HepG2 (cell line): ENCODE measurements around the gene RMND5A. TPM values are rescaled to one million over a fixed set of nuclear protein-coding genes. Genes with fewer than 3 reads are reported as not detected.

Experiments used
- ATAC-seq: fragments of 200-7000 bp; cut with Tn5 transposase; 3 replicates; pipeline ENCODE4 v1.9.1; 2020; ENCODE audit warnings: mild to moderate bottlenecking, moderate library complexity
- BruUV-seq: library from RNA; stranded (reverse); fragments of 400-500 nt; replicated peaks from 2 replicates; lab custom pipeline; 2021; lab: Mats Ljungman, UMichigan
- CTCF ChIA-PET: fragments of 300-600 bp; formaldehyde crosslinking; extraction: SDS; loops from one replicate; lab custom pipeline; 2021; ENCODE audit warnings: low total read pairs, inconsistent platforms, low intra/inter-chr PET ratio; lab: Yijun Ruan, JAX
- POLR2A ChIA-PET: fragments of 350-600 bp; sonication (Branson Sonifier 250); formaldehyde crosslinking; loops from one replicate; lab custom pipeline; 2020; ENCODE audit warnings: antibody characterized with exemption, inconsistent platforms; lab: Yijun Ruan, JAX
- DNase-seq: peaks from one replicate; pipeline ENCODE4 v3.0.0-alpha.2; 2015; ENCODE audit warnings: low spot score
- FAIRE-seq: peaks from 3 replicates; lab custom pipeline; 2011; peaks lifted over from hg19 to GRCh38; lab: Jason Lieb, UNC
- H2AFZ ChIP-seq: one replicate; pipeline ENCODE4 v1.6.1; 2011; ENCODE audit warnings: low read length, inconsistent platforms
- H3K27ac ChIP-seq: fragments of 300-600 bp; 3 replicates; pipeline ENCODE4 v1.8.0; 2011; ENCODE audit warnings: mixed run types, mild to moderate bottlenecking, mixed read lengths, low read length, inconsistent platforms; ENCODE audit not compliant: insufficient read depth; ENCODE audit errors: extremely low read length
- H3K27me3 ChIP-seq, 2 experiments: fragments of 200-600 bp in 1 of 2; 2 replicates in 1 of 2; 3 replicates in 1 of 2; pipeline versions ENCODE4 v1.6.0 to v1.8.0; 2011; ENCODE audit warnings: low read length in 2 of 2, mild to moderate bottlenecking in 2 of 2, moderate library complexity in 2 of 2, inconsistent platforms in 1 of 2; ENCODE audit not compliant: insufficient read depth in 2 of 2, control insufficient read depth in 1 of 2
- H3K36me3 ChIP-seq, 2 experiments: fragments of 200-600 bp in 1 of 2; replicated peaks in 1 of 2; 2 replicates in 1 of 2; 3 replicates in 1 of 2; pipeline versions ENCODE4 v1.5.1 to v1.8.0; 2011; ENCODE audit warnings: low read length in 2 of 2, inconsistent platforms in 1 of 2; ENCODE audit not compliant: insufficient read depth in 2 of 2, control insufficient read depth in 1 of 2
- H3K4me1 ChIP-seq: 2 replicates; pipeline ENCODE4 v1.5.1; 2012; ENCODE audit warnings: low read length, inconsistent platforms; ENCODE audit not compliant: insufficient read depth
- H3K4me2 ChIP-seq: 2 replicates; pipeline ENCODE4 v1.6.0; 2011; ENCODE audit warnings: low read depth, low read length, inconsistent platforms
- H3K4me3 ChIP-seq, 3 experiments: fragments of 200-600 bp in 1 of 3; sonication (generic), shearing (Covaris generic) in 1 of 3; replicated peaks in 1 of 3; 2 replicates each; pipeline ENCODE4 v1.5.1; 2011 to 2016; ENCODE audit warnings: low read length in 3 of 3, inconsistent platforms in 2 of 3, low read depth in 2 of 3, mild to moderate bottlenecking in 2 of 3, control low read depth in 1 of 3, mixed read lengths in 1 of 3; ENCODE audit not compliant: insufficient read depth in 1 of 3
- H3K79me2 ChIP-seq: one replicate; pipeline ENCODE4 v1.6.1; 2011; ENCODE audit warnings: low read length, inconsistent platforms; ENCODE audit not compliant: insufficient read depth
- H3K9ac ChIP-seq: 2 replicates; pipeline ENCODE4 v1.6.0; 2011; ENCODE audit warnings: mild to moderate bottlenecking, low read depth, low read length, inconsistent platforms; ENCODE audit not compliant: insufficient read depth
- H3K9me3 ChIP-seq: 2 replicates; pipeline ENCODE4 v1.5.1; 2012; ENCODE audit warnings: mild to moderate bottlenecking, low read length
- H4K20me1 ChIP-seq: 2 replicates; pipeline ENCODE4 v1.6.0; 2011; ENCODE audit warnings: inconsistent platforms, mild to moderate bottlenecking, low read length, moderate library complexity; ENCODE audit not compliant: insufficient read depth
- BCL6 ChIP-seq: IDR thresholded peaks from 2 replicates; pipeline ENCODE4 v1.6.1; 2016; ENCODE audit warnings: missing genetic modification reagents, missing compliant biosample characterization
- CAMTA2 ChIP-seq: sonication (generic); formaldehyde crosslinking; IDR thresholded peaks from 2 replicates; pipeline ENCODE4 v1.4.0; 2020; ENCODE audit warnings: mild to moderate bottlenecking, missing genetic modification reagents, borderline replicate concordance
- CBX2 ChIP-seq, 2 experiments: fragments of 200-600 bp in 1 of 2; sonication (generic); formaldehyde crosslinking in 1 of 2; IDR thresholded peaks; 2 replicates each; pipeline versions ENCODE4 v1.7.0 to v1.8.1; 2018 to 2022; ENCODE audit warnings: low read depth in 2 of 2, low read length in 1 of 2, mild to moderate bottlenecking in 1 of 2, missing genetic modification reagents in 1 of 2
- EP300 ChIP-seq, 3 experiments: sonication (generic) in 1 of 3; formaldehyde crosslinking in 1 of 3; IDR thresholded peaks; 2 replicates each; pipeline versions ENCODE4 v1.5.1 to v1.6.1; 2011 to 2020; ENCODE audit warnings: low read depth in 2 of 3, low read length in 2 of 3, borderline replicate concordance in 1 of 3, improper control_type of control experiment in 1 of 3, mild to moderate bottlenecking in 1 of 3, missing genetic modification reagents in 1 of 3, moderate library complexity in 1 of 3
- GTF2F1 ChIP-seq: fragments of 150-350 bp; IDR thresholded peaks from 2 replicates; pipeline ENCODE4 v1.6.1; 2014; ENCODE audit warnings: low read length
- ISX ChIP-seq: sonication (generic); formaldehyde crosslinking; conservative IDR thresholded peaks from 2 replicates; pipeline ENCODE4 v1.5.0; 2020; ENCODE audit warnings: missing genetic modification reagents
- JUNB ChIP-seq: sonication (generic); formaldehyde crosslinking; IDR thresholded peaks from 2 replicates; pipeline ENCODE4 v1.8.0; 2022; ENCODE audit warnings: missing genetic modification reagents, mild to moderate bottlenecking, borderline replicate concordance
- MEIS1 ChIP-seq: sonication (generic); formaldehyde crosslinking; IDR thresholded peaks from 2 replicates; pipeline ENCODE4 v1.9.0; 2021; ENCODE audit warnings: mild to moderate bottlenecking, missing genetic modification reagents, moderate library complexity, borderline replicate concordance
- NCOA5 ChIP-seq: sonication (generic); formaldehyde crosslinking; IDR thresholded peaks from 2 replicates; pipeline ENCODE4 v1.4.0; 2020; ENCODE audit warnings: missing genetic modification reagents
- NR2F1 ChIP-seq, 2 experiments: fragments of 450-650 bp in 1 of 2; formaldehyde crosslinking in 1 of 2; IDR thresholded peaks; 2 replicates each; pipeline versions ENCODE4 v1.5.0 to v1.6.1; 2016 to 2020; ENCODE audit warnings: mild to moderate bottlenecking in 1 of 2, missing compliant biosample characterization in 1 of 2, missing genetic modification reagents in 1 of 2, moderate library complexity in 1 of 2
- PAWR ChIP-seq: sonication (generic); formaldehyde crosslinking; IDR thresholded peaks from 2 replicates; pipeline ENCODE4 v1.4.0; 2020; ENCODE audit warnings: missing genetic modification reagents, mild to moderate bottlenecking, borderline replicate concordance
- SOX5 ChIP-seq: IDR thresholded peaks from 2 replicates; pipeline ENCODE4 v1.6.1; 2016; ENCODE audit warnings: borderline replicate concordance
- TBL1XR1 ChIP-seq: fragments of 150-350 bp; IDR thresholded peaks from 2 replicates; pipeline ENCODE4 v1.6.1; 2014; ENCODE audit warnings: borderline replicate concordance, low read length; ENCODE audit not compliant: partially characterized antibody
- TEAD3 ChIP-seq: optimal IDR thresholded peaks from 2 replicates; pipeline ENCODE3; 2016; ENCODE audit warnings: borderline replicate concordance
- U2AF1 ChIP-seq: fragments of 200-400 bp; formaldehyde crosslinking; optimal IDR thresholded peaks from 2 replicates; pipeline ENCODE3; 2017; ENCODE audit warnings: mild to moderate bottlenecking, low read depth, low read length
- ZFY ChIP-seq: sonication (generic); formaldehyde crosslinking; IDR thresholded peaks from 2 replicates; pipeline ENCODE4 v1.4.0; 2020; ENCODE audit warnings: missing genetic modification reagents
- ZNF674 ChIP-seq: sonication (generic); formaldehyde crosslinking; IDR thresholded peaks from 2 replicates; pipeline ENCODE4 v1.5.0; 2020; ENCODE audit warnings: low read depth, mild to moderate bottlenecking, missing genetic modification reagents
- ZNF713 ChIP-seq: sonication (generic); formaldehyde crosslinking; IDR thresholded peaks from 2 replicates; pipeline ENCODE4 v1.4.0; 2020; ENCODE audit warnings: mild to moderate bottlenecking, missing genetic modification reagents
- WGBS: methylation state at CpG from one replicate; pipeline ENCODE4 v1.1.6; 2017; ENCODE audit warnings: low lambda C conversion rate; 5-methylcytosine and 5-hydroxymethylcytosine counted together
- in situ Hi-C: cut with HindIII; loops from 2 replicates; pipeline ENCODE4 v1.10.0; 2017; ENCODE audit warnings: low pct_unique_long_range_greater_than_20kb; ENCODE audit not compliant: extremely low pct_ligation_motif_present
- intact Hi-C: fragments of 100-400 bp; cut with micrococcal nuclease; formaldehyde crosslinking; loops from one replicate; pipeline ENCODE4 v1.10.0; 2022; ENCODE audit not compliant: unreplicated experiment
- polyA plus RNA-seq, 8 experiments: library from polyadenylated mRNA; depleted of rRNA in 3 of 8; stranded (reverse) in 7 of 8; unstranded in 1 of 8; fragments of >200 nt; fragmentation: Illumina TruSeq in 4 of 8; extraction: Trizol in 4 of 8; gene quantifications; 2 replicates each; pipeline versions ENCODE4 v1.2.1 to v1.2.3, GENCODE V29; 2011 to 2016; ENCODE audit warnings: low read depth in 4 of 8, missing spikeins in 1 of 8, mixed read lengths in 1 of 8; ENCODE audit not compliant: insufficient read depth in 1 of 8
- total RNA-seq, 5 experiments: library from RNA; depleted of rRNA; stranded (reverse); fragments of >200 nt; fragmentation: Illumina TruSeq; extraction: Trizol; gene quantifications; 2 replicates each; pipeline ENCODE4 v1.2.3, GENCODE V29; 2016; ENCODE audit warnings: low read depth in 1 of 5
- TF ChIP-seq, protein P1 (sequence below): IDR thresholded peaks from 2 replicates; pipeline ENCODE4 v1.6.1; 2018; ENCODE audit warnings: missing genetic modification reagents, mild to moderate bottlenecking, missing compliant biosample characterization
- TF ChIP-seq, protein P2 (sequence below): sonication (generic); formaldehyde crosslinking; IDR thresholded peaks from 2 replicates; pipeline ENCODE4 v1.4.0; 2020; ENCODE audit warnings: missing genetic modification reagents
- TF ChIP-seq, protein P3 (sequence below): sonication (generic); formaldehyde crosslinking; IDR thresholded peaks from 2 replicates; pipeline ENCODE4 v1.4.0; 2020; ENCODE audit warnings: missing genetic modification reagents

RMND5A gene
- total and polyA plus RNA-seq, 2 of the 13 experiments (the other 11 are each of a cell fraction or from before 2014, with no cell fraction given), result 31.0 to 66.4 TPM

DNA sequence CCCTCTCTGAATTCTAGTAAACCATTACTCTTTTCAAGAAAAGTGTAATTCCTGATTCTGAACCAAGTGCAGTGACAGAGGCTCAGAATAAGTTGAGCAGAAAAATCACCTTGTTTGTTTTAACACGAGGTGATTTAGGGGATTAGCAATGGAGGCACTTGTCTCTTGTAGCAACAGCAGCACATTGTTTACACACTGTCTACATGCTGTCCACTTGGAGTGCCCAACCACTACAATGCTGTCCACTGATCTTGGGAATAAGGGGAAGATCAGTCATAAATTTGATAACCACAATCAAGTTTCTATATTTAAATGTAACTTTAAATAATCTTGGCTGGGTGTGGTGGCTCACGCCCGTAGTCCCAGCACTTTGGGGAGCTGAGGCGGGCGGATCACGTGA lies 13.9 kb upstream of the RMND5A start:
- Histone ChIP-seq H3K79me2 (no peaks in the 10 kb centered on the region), H4K20me1 (no peaks in the 10 kb centered on the region), H3K4me2 (peak overlapping the region; percentile 22), H3K27ac (no peak overlapping the region), H2AFZ (no peak overlapping the region), H3K9ac (no peak overlapping the region), H3K9me3 (0 out of 2 replicates have a peak, but pooled peaks cover 3% of the 10 kb centered on the region), H3K4me3 (no peak overlapping the region), H3K36me3 (no peaks in the 10 kb centered on the region), H3K4me1 (peaks cover 24% of the 10 kb centered on the region), H3K27me3 (no peaks in the 10 kb centered on the region)
- CTCF ChIA-PET, result no interaction called here
- POLR2A ChIA-PET, result no interaction called here
- ATAC-seq, result peak; percentile 75
- in situ Hi-C loops (no loop called here), intact Hi-C loops (no loop called here)
- no peak for FAIRE-seq
- WGBS, result 78% methylated on average over 6 of the region's 6 CpGs
- DNase-seq, result peak; percentile 47
- no TSS peak for BruUV-seq
- no peak for TF ChIP-seq GTF2F1
- TF ChIP-seq ZNF674, result no peak
- no peak for TF ChIP-seq CAMTA2 (CRISPR knock-in tag)
- TF ChIP-seq, protein P1, sequence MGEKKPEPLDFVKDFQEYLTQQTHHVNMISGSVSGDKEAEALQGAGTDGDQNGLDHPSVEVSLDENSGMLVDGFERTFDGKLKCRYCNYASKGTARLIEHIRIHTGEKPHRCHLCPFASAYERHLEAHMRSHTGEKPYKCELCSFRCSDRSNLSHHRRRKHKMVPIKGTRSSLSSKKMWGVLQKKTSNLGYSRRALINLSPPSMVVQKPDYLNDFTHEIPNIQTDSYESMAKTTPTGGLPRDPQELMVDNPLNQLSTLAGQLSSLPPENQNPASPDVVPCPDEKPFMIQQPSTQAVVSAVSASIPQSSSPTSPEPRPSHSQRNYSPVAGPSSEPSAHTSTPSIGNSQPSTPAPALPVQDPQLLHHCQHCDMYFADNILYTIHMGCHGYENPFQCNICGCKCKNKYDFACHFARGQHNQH, result no peak
- no peak for TF ChIP-seq ZFY (CRISPR knock-in tag)
- TF ChIP-seq MEIS1, result no peak
- TF ChIP-seq EP300 (IDR thresholded peaks at IDR 0.05; ENCODE audit: low read depth in 2 of 2, low read length in 2 of 2), result no peak
- TF ChIP-seq EP300 (CRISPR knock-in tag; IDR thresholded peaks at IDR 0.05; ENCODE audit: borderline replicate concordance), result no peak
- TF ChIP-seq ISX (CRISPR knock-in tag), result no peak
- TF ChIP-seq TEAD3 (CRISPR knock-in tag), result peak; percentile 32
- peak; percentile 25; the same call in 1 of the 2 replicates for TF ChIP-seq SOX5 (CRISPR knock-in tag)
- TF ChIP-seq, protein P2, sequence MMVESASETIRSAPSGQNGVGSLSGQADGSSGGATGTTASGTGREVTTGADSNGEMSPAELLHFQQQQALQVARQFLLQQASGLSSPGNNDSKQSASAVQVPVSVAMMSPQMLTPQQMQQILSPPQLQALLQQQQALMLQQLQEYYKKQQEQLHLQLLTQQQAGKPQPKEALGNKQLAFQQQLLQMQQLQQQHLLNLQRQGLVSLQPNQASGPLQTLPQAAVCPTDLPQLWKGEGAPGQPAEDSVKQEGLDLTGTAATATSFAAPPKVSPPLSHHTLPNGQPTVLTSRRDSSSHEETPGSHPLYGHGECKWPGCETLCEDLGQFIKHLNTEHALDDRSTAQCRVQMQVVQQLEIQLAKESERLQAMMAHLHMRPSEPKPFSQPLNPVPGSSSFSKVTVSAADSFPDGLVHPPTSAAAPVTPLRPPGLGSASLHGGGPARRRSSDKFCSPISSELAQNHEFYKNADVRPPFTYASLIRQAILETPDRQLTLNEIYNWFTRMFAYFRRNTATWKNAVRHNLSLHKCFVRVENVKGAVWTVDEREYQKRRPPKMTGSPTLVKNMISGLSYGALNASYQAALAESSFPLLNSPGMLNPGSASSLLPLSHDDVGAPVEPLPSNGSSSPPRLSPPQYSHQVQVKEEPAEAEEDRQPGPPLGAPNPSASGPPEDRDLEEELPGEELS (CRISPR knock-in tag), result no peak
- TF ChIP-seq PAWR (CRISPR knock-in tag), result no peak
- no peak for TF ChIP-seq CBX2 (IDR thresholded peaks at IDR 0.05; ENCODE audit: low read depth, low read length)
- no peak for TF ChIP-seq CBX2 (CRISPR knock-in tag; IDR thresholded peaks at IDR 0.05; ENCODE audit: low read depth)
- no peak for TF ChIP-seq ZNF713 (CRISPR knock-in tag)
- no peak for TF ChIP-seq TBL1XR1
- TF ChIP-seq, protein P3, sequence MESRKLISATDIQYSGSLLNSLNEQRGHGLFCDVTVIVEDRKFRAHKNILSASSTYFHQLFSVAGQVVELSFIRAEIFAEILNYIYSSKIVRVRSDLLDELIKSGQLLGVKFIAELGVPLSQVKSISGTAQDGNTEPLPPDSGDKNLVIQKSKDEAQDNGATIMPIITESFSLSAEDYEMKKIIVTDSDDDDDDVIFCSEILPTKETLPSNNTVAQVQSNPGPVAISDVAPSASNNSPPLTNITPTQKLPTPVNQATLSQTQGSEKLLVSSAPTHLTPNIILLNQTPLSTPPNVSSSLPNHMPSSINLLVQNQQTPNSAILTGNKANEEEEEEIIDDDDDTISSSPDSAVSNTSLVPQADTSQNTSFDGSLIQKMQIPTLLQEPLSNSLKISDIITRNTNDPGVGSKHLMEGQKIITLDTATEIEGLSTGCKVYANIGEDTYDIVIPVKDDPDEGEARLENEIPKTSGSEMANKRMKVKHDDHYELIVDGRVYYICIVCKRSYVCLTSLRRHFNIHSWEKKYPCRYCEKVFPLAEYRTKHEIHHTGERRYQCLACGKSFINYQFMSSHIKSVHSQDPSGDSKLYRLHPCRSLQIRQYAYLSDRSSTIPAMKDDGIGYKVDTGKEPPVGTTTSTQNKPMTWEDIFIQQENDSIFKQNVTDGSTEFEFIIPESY (CRISPR knock-in tag), result no peak
- no peak for TF ChIP-seq NCOA5 (CRISPR knock-in tag)
- TF ChIP-seq U2AF1, result no peak
- no peak for TF ChIP-seq NR2F1 (CRISPR knock-in tag; IDR thresholded peaks at IDR 0.05)
- TF ChIP-seq BCL6, result peak; percentile 56; the same call in 1 of the 2 replicates
- TF ChIP-seq JUNB (CRISPR knock-in tag), result no peak
